GM19351 (cell line): ENCODE results near the gene MYT1.
"Not testable (repeated sequence)": the region's sequence is repeated elsewhere in the genome, so short reads cannot be mapped to it uniquely, and the experiment has no call there.

Experiments used
- ATAC-seq: cut with Tn5 transposase; IDR thresholded peaks from one replicate; pipeline ENCODE4 v1.9.1; 2021; ENCODE audit warnings: mild to moderate bottlenecking, moderate library complexity; ENCODE audit not compliant: unreplicated experiment

MYT1 gene

GRCh38 chr20:64166721-64167615 is 2.7 kb downstream of the MYT1 start:
- no peak for ATAC-seq

- no peak for ATAC-seq
These were observed 3.4 kb downstream of the MYT1 start for GRCh38 chr20:64167676-64168075.

- ATAC-seq = no peak
These were observed 4.3 kb downstream of the MYT1 start for GRCh38 chr20:64168381-64169090.

GRCh38 chr20:64169091-64169560 is 4.9 kb downstream of the MYT1 start:
- no peak for ATAC-seq

- no peak for ATAC-seq
These were observed 7.0 kb downstream of the MYT1 start for GRCh38 chr20:64171211-64171610.

GRCh38 chr20:64173116-64173515 is 8.9 kb downstream of the MYT1 start:
- no peak for ATAC-seq

GRCh38 chr20:64176551-64176950 is 12.3 kb downstream of the MYT1 start:
- ATAC-seq = no peak

GRCh38 chr20:64176971-64177370 is 12.7 kb downstream of the MYT1 start:
- ATAC-seq = no peak

- no peak for ATAC-seq
These were observed 13.1 kb downstream of the MYT1 start for GRCh38 chr20:64177384-64177783.

- ATAC-seq = no peak
These were observed 13.5 kb downstream of the MYT1 start for GRCh38 chr20:64177787-64178186.

GRCh38 chr20:64178925-64179324 is 14.7 kb downstream of the MYT1 start:
- ATAC-seq = not testable (repeated sequence)

GRCh38 chr20:64179805-64180204 is 15.6 kb downstream of the MYT1 start:
- ATAC-seq = no peak

GRCh38 chr20:64180673-64181072 is 16.4 kb downstream of the MYT1 start:
- ATAC-seq = no peak

GRCh38 chr20:64181391-64181790 is 17.1 kb downstream of the MYT1 start:
- no peak for ATAC-seq

- no peak for ATAC-seq
These were observed 18.1 kb downstream of the MYT1 start for GRCh38 chr20:64182146-64182865.

- no peak for ATAC-seq
These were observed 19.1 kb downstream of the MYT1 start for GRCh38 chr20:64183313-64183712.

- no peak for ATAC-seq
These were observed 20.5 kb downstream of the MYT1 start for GRCh38 chr20:64184795-64185194.

- no peak for ATAC-seq
These were observed 21.1 kb downstream of the MYT1 start for GRCh38 chr20:64185276-64185900.

GRCh38 chr20:64186071-64186598 is 21.9 kb downstream of the MYT1 start:
- no peak for ATAC-seq

- not testable (repeated sequence) for ATAC-seq
These were observed 23.0 kb downstream of the MYT1 start for GRCh38 chr20:64187213-64187612.

GRCh38 chr20:64188091-64188490 is 23.8 kb downstream of the MYT1 start:
- ATAC-seq = no peak
